Endothelial cell (in vitro differentiated cells): ENCODE data around the gene PITHD1. TPM values are rescaled to one million over a fixed set of nuclear protein-coding genes. Genes with fewer than 3 reads are reported as not detected.
A peak's percentile ranks its signal among the peaks of the same experiment; 100 is the strongest.

Experiments
- DNase-seq: peaks from one replicate; pipeline ENCODE4 v3.0.0; 2021; ENCODE audit warnings: low spot score
- H3K27ac Mint-ChIP-seq: one replicate; pipeline ENCODE4 v1.8.0; 2021; ENCODE audit warnings: mixed read lengths, inconsistent platforms; ENCODE audit not compliant: unreplicated experiment
- H3K27me3 Mint-ChIP-seq: one replicate; pipeline ENCODE4 v1.8.0; 2021; ENCODE audit warnings: mild to moderate bottlenecking, moderate library complexity, mixed read lengths, inconsistent platforms; ENCODE audit not compliant: unreplicated experiment
- H3K36me3 Mint-ChIP-seq: one replicate; pipeline ENCODE4 v1.8.0; 2021; ENCODE audit warnings: mild to moderate bottlenecking, low read depth, mixed read lengths, inconsistent platforms; ENCODE audit not compliant: unreplicated experiment
- H3K4me1 Mint-ChIP-seq: one replicate; pipeline ENCODE4 v1.8.0; 2021; ENCODE audit warnings: mild to moderate bottlenecking, mixed read lengths, inconsistent platforms; ENCODE audit not compliant: unreplicated experiment
- H3K4me3 Mint-ChIP-seq: one replicate; pipeline ENCODE4 v1.8.0; 2021; ENCODE audit warnings: mild to moderate bottlenecking, mixed read lengths, inconsistent platforms; ENCODE audit not compliant: unreplicated experiment
- H3K9me3 Mint-ChIP-seq: one replicate; pipeline ENCODE4 v1.8.0; 2021; ENCODE audit warnings: mixed read lengths, inconsistent platforms; ENCODE audit not compliant: unreplicated experiment
- total RNA-seq: library from RNA; stranded (reverse); fragmentation: NEBNext Ultra II Directional; extraction: Animal tissue kit (Norgen Biotek cat#: 25700); gene quantifications from one replicate; pipeline ENCODE4 v1.2.1, GENCODE V29; 2021; ENCODE audit not compliant: unreplicated experiment
- TF ChIP-seq, protein P1 (sequence below): fragments of 200-600 bp; sonication (generic); IDR thresholded peaks from one replicate; pipeline ENCODE4 v1.5.0; 2021; ENCODE audit warnings: antibody characterized with exemption; ENCODE audit not compliant: unreplicated experiment

Gene PITHD1
- total RNA-seq, 1 donor from 2014 or later = 35.4 TPM

DNA sequence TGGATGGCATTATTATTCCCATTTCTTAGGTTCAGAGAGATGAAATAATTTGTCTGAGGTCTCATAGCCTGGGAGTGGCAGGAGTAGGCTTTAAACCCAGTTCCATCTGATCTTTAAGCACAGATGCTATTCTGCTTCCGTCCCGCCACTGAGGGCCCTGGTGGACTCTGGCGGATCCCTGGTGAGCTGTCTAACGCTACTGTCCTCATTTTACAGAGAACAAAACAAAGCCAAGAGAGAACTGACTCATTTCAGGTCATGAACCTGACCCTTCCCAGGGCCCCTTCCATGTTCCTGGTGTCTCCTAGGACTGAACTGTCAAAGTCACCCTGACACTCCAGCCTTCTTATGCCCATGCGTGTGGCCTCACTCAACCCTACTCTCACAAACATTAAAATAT lies 25.5 kb downstream of the PITHD1 start:
- H3K9me3 Mint-ChIP-seq = no peaks in the 10 kb centered on the region
- peaks cover 20% of the 10 kb centered on the region for H3K4me1 Mint-ChIP-seq
- H3K27me3 Mint-ChIP-seq = peaks cover 6% of the 10 kb centered on the region
- peaks cover 21% of the 10 kb centered on the region for H3K36me3 Mint-ChIP-seq
- H3K4me3 Mint-ChIP-seq = no peak overlapping the region
- no peak for DNase-seq
- TF ChIP-seq, protein P1, sequence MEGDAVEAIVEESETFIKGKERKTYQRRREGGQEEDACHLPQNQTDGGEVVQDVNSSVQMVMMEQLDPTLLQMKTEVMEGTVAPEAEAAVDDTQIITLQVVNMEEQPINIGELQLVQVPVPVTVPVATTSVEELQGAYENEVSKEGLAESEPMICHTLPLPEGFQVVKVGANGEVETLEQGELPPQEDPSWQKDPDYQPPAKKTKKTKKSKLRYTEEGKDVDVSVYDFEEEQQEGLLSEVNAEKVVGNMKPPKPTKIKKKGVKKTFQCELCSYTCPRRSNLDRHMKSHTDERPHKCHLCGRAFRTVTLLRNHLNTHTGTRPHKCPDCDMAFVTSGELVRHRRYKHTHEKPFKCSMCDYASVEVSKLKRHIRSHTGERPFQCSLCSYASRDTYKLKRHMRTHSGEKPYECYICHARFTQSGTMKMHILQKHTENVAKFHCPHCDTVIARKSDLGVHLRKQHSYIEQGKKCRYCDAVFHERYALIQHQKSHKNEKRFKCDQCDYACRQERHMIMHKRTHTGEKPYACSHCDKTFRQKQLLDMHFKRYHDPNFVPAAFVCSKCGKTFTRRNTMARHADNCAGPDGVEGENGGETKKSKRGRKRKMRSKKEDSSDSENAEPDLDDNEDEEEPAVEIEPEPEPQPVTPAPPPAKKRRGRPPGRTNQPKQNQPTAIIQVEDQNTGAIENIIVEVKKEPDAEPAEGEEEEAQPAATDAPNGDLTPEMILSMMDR = no peak
- no peak overlapping the region for H3K27ac Mint-ChIP-seq

DNA sequence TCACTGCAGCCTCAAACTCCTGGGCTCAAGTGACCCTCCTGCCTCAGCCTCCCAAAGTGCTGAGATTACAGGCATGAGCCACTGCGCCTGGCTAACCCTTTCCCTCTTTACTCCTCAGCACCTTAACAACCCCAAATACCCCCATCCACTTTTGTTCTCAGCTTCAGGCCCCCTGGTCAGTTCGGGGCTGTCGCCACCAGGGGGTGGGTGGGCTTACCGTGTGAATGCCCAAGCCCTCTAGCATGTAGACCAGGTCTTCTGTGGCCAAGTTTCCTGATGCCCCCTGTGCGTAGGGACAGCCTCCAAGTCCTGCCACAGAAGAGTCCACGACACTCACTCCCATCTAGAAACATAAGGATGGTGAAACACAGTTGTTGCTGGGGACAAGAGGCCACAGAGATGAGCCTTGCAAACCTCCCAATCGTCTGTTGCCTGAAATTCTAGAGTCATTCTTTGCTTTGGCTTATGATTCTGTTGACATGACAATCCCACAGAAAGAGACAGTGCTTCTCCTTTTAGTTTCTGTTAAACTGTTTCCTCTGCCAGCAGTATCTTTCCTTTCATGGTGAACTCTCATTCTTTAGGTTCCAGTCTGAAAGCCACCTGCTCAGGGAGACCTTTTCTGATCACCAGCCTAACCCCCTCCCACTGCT lies 26.1 kb downstream of the PITHD1 start:
- peak; percentile 57 for DNase-seq

DNA sequence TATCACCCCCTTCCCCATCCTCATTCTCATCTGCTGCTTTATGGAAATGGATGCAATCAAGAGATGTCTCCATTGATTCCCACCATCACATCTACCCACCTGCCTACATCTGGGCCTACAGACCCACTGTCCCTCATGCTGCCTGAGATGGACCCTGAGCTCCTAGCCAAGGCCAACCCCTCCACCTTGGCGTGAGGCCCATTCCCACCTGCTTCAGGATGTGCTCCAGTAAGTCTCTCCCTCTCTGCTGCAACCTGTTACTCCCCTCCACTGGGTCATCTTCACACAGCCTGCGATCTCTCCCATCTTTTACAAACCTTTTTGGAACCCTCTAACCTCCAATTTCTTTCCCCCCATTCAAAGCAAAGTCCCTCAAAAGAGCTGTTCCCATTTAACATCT lies 26.8 kb downstream of the PITHD1 start:
- no peaks in the 10 kb centered on the region for H3K9me3 Mint-ChIP-seq
- no peak for DNase-seq
- peaks cover 2% of the 10 kb centered on the region for H3K27me3 Mint-ChIP-seq
- peak overlapping the region; percentile 15 for H3K4me3 Mint-ChIP-seq
- no peak overlapping the region for H3K27ac Mint-ChIP-seq
- peaks cover 16% of the 10 kb centered on the region for H3K4me1 Mint-ChIP-seq
- peaks cover 21% of the 10 kb centered on the region for H3K36me3 Mint-ChIP-seq
- TF ChIP-seq, protein P1 = no peak

More for the DNA sequence above, 26.1 kb downstream of the PITHD1 start:
- Mint-ChIP-seq H3K36me3 (peaks cover 21% of the 10 kb centered on the region), H3K4me1 (peaks cover 19% of the 10 kb centered on the region), H3K27ac (no peak overlapping the region), H3K27me3 (peaks cover 2% of the 10 kb centered on the region), H3K4me3 (no peak overlapping the region), H3K9me3 (no peaks in the 10 kb centered on the region)
- TF ChIP-seq, protein P1 = peak; percentile 32

DNA sequence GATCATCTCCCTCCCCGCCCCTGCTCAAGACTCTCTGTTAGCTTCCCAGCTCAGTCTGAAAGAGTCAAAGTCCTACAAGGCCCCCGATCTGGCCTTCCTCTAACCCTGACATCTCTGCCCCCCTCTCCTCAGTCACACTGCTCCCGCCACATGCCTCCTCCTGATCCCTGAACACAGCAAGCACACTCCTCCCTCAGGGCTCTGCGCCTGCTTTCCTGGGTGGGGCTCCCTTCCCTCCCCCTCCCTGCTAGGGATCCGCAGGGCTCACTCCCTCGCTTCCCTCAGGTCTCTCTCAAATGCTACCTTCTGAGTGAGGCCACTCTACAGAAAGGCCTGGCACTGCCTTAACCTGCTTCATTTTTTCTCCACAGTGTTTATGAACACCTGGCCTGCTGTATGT lies 28.1 kb downstream of the PITHD1 start:
- Mint-ChIP-seq H3K36me3 (peaks cover 23% of the 10 kb centered on the region), H3K9me3 (no peaks in the 10 kb centered on the region), H3K27me3 (peaks cover 2% of the 10 kb centered on the region), H3K4me1 (peaks cover 25% of the 10 kb centered on the region), H3K27ac (no peak overlapping the region), H3K4me3 (peak overlapping the region; percentile 31)
- DNase-seq = no peak
- TF ChIP-seq, protein P1 = no peak

DNA sequence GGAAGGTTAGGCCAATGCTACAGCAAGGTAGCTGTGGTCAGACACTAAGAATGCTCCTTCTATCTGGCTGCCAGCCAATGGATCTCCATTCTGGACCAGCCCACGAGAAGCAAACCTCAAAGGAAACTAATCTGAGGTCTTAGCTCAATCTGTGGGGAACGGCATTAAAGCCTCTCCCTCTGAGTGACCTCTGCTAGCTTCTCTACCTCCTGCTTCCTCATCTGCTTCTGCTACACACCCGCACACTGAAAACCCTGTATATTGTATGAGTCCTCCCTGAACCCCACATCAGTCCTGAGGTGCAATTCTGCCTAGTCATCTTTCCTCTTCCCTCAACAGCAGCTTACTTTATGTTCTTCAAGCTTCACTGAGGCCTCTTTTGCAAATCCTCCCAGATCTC lies 29.2 kb downstream of the PITHD1 start:
- Mint-ChIP-seq H3K4me3 (peak overlapping the region; percentile 26), H3K27ac (no peak overlapping the region), H3K4me1 (peaks cover 26% of the 10 kb centered on the region), H3K36me3 (peaks cover 28% of the 10 kb centered on the region), H3K27me3 (peaks cover 2% of the 10 kb centered on the region), H3K9me3 (no peaks in the 10 kb centered on the region)
- TF ChIP-seq, protein P1 = no peak
- no peak for DNase-seq
